ENCODE measurements around the gene CDH12.

CDH12 gene

DNA sequence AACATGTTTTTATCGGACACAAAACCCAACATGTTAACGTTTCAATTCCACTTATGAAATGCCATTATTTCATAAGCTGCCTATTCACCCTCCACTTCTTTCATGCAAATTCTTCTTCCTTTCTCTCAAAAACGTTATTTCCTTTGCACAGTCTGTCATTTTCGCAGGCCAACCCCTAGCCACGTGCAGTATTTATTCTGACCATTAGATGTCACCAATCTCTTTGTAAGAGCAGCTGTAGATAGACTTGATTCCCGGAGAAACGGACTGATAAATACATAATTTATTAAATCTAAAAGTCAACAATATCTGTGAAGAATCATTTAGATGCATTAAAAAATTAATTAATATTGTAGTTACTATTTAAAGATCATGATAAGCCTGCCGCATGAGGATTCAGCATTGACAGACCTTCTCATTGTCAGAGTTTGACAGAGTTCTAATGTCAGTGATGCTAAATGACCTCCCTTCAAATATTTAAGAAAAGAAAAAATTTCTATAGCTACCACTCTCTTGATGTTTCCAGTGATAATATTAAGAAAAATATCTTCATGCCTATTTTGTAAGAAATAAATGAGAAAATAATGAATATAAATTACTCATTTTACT lies 933.6 kb downstream of the CDH12 start:
- TF ChIP-seq FOXP2 (optimal IDR thresholded peaks at IDR 0.05; ENCODE audit: borderline replicate concordance, extremely low read depth, extremely low read length, insufficient read depth): no peak
- TF ChIP-seq POLR2AphosphoS5 (IDR thresholded peaks at IDR 0.05; ENCODE audit: low read depth, low read length): no peak
- no peak for TF ChIP-seq SIN3A (IDR thresholded peaks at IDR 0.05; ENCODE audit: borderline replicate concordance, insufficient read depth, low read length)
- TF ChIP-seq TAF1 (IDR thresholded peaks at IDR 0.05; ENCODE audit: borderline replicate concordance, insufficient read depth, low read length): no peak
- TF ChIP-seq, protein P1, sequence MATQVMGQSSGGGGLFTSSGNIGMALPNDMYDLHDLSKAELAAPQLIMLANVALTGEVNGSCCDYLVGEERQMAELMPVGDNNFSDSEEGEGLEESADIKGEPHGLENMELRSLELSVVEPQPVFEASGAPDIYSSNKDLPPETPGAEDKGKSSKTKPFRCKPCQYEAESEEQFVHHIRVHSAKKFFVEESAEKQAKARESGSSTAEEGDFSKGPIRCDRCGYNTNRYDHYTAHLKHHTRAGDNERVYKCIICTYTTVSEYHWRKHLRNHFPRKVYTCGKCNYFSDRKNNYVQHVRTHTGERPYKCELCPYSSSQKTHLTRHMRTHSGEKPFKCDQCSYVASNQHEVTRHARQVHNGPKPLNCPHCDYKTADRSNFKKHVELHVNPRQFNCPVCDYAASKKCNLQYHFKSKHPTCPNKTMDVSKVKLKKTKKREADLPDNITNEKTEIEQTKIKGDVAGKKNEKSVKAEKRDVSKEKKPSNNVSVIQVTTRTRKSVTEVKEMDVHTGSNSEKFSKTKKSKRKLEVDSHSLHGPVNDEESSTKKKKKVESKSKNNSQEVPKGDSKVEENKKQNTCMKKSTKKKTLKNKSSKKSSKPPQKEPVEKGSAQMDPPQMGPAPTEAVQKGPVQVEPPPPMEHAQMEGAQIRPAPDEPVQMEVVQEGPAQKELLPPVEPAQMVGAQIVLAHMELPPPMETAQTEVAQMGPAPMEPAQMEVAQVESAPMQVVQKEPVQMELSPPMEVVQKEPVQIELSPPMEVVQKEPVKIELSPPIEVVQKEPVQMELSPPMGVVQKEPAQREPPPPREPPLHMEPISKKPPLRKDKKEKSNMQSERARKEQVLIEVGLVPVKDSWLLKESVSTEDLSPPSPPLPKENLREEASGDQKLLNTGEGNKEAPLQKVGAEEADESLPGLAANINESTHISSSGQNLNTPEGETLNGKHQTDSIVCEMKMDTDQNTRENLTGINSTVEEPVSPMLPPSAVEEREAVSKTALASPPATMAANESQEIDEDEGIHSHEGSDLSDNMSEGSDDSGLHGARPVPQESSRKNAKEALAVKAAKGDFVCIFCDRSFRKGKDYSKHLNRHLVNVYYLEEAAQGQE (IDR thresholded peaks at IDR 0.05; ENCODE audit: insufficient read depth in 1 of 2, low read depth in 2 of 2, low read length in 2 of 2): no peak

DNA sequence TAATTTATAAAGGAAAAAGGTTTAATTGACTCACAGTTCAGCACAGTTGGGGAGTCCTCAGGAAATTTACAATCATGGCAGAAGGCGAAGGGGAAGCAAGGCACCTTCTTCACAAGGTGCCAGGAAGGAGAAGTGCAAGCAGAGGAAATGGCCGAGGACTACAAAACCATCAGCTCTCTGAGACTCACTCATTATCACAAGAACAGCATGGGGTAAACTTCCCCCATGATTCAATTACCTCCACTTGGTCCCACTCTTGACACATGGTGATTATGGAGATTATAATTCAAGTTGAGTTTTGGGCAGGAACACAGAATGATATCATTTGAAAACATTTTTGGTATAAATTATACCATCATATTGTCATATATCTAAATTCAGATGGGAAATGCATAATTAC lies 934.7 kb downstream of the CDH12 start:
- no peak for TF ChIP-seq POLR2AphosphoS5 (IDR thresholded peaks at IDR 0.05; ENCODE audit: low read depth, low read length)
- TF ChIP-seq TAF1 (IDR thresholded peaks at IDR 0.05; ENCODE audit: borderline replicate concordance, insufficient read depth, low read length): no peak
- TF ChIP-seq, protein P1 (IDR thresholded peaks at IDR 0.05; ENCODE audit: insufficient read depth in 1 of 2, low read depth in 2 of 2, low read length in 2 of 2): no peak
- TF ChIP-seq SIN3A (IDR thresholded peaks at IDR 0.05; ENCODE audit: borderline replicate concordance, insufficient read depth, low read length): no peak
- no peak for TF ChIP-seq FOXP2 (optimal IDR thresholded peaks at IDR 0.05; ENCODE audit: borderline replicate concordance, extremely low read depth, extremely low read length, insufficient read depth)

DNA sequence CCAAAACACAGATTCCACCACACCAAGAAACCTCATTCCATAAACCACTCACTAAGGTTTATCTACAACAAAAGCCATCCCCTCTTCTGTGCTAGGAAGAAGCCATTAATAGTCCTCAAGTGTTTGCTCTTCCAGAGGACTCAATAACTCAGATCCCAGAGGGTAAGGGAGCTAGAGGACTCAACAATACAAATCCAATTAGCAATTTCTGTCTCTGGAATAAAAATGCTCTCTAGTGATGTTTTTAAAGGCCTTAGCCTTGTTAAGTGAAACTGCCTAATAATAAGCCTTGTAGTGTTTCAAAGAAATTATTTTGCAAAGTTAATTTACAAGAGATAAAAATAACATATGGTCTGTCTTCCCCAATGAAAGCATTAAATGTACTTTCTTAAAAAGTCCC lies 942.4 kb downstream of the CDH12 start:
- TF ChIP-seq, protein P1 (IDR thresholded peaks at IDR 0.05; ENCODE audit: insufficient read depth in 1 of 2, low read depth in 2 of 2, low read length in 2 of 2): no peak
- TF ChIP-seq POLR2AphosphoS5 (IDR thresholded peaks at IDR 0.05; ENCODE audit: low read depth, low read length): no peak

DNA sequence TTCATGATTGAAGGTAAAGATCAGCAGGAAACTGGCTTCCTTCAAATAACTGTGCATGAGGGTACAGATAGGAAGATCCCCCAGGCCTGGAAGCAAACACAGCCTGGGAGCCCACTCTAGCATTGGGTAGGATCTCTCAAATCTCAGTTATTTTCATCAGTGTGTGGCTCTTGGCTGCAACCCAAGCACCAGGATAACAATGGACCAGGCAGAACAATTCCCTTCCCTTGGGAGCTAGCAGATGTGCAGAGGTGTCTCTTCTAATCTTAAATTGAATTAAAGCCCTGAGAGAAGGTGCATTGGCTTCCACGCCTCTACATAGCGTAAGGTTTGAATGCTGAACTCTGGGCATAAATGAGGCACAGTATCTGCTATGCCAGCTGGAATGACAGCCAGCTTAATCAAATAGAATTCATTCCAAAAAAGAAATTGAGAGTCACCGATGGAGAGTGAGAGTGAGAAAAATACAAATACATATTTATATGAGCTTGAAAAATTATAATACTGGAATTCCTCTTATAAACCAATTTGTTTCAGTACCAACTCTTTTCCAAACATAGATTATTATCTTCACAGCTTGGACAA lies 957.3 kb downstream of the CDH12 start:
- TF ChIP-seq TAF1 (IDR thresholded peaks at IDR 0.05; ENCODE audit: borderline replicate concordance, insufficient read depth, low read length) (no peak), FOXP2 (optimal IDR thresholded peaks at IDR 0.05; ENCODE audit: borderline replicate concordance, extremely low read depth, extremely low read length, insufficient read depth) (no peak), POLR2AphosphoS5 (IDR thresholded peaks at IDR 0.05; ENCODE audit: low read depth, low read length) (no peak), SIN3A (IDR thresholded peaks at IDR 0.05; ENCODE audit: borderline replicate concordance, insufficient read depth, low read length) (no peak)
- TF ChIP-seq, protein P1 (IDR thresholded peaks at IDR 0.05; ENCODE audit: insufficient read depth in 1 of 2, low read depth in 2 of 2, low read length in 2 of 2): no peak

DNA sequence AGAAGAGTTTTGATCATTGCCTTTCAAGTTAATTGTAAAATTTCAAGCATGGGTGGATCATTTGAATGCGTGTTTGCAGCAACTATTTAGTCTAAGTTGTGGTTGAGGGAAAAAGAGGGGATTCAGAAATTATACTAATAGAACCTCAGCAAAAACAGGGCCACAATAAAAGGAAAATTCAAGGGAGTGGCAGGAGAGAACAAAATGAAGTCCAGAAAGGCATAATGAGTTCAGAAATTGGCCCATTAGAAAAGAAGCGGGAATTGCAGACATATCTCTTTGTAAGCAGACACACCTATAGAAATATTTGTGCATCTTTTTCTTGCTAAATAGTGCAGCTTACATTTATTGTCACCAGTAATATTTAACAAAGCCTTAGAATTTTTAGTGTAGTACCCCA lies 960.0 kb downstream of the CDH12 start:
- TF ChIP-seq TAF1 (IDR thresholded peaks at IDR 0.05; ENCODE audit: borderline replicate concordance, insufficient read depth, low read length): no peak
- TF ChIP-seq POLR2AphosphoS5 (IDR thresholded peaks at IDR 0.05; ENCODE audit: low read depth, low read length): no peak
- TF ChIP-seq, protein P1 (IDR thresholded peaks at IDR 0.05; ENCODE audit: insufficient read depth in 1 of 2, low read depth in 2 of 2, low read length in 2 of 2): no peak
- TF ChIP-seq SIN3A (IDR thresholded peaks at IDR 0.05; ENCODE audit: borderline replicate concordance, insufficient read depth, low read length): no peak
- TF ChIP-seq FOXP2 (optimal IDR thresholded peaks at IDR 0.05; ENCODE audit: borderline replicate concordance, extremely low read depth, extremely low read length, insufficient read depth): no peak

Data from PFSK-1 (cell line).